K562 (cell line): ENCODE data around the gene PIK3R1.

ENCODE experiments used
- ZBTB49 ChIP-seq: sonication (generic); formaldehyde crosslinking; IDR thresholded peaks from 2 replicates; pipeline ENCODE4 v1.8.0; 2022; ENCODE audit warnings: missing genetic modification reagents, mild to moderate bottlenecking, borderline replicate concordance
- ZNF121 ChIP-seq: sonication (generic); formaldehyde crosslinking; conservative IDR thresholded peaks from 2 replicates; pipeline ENCODE4 v1.8.0; 2022; ENCODE audit warnings: missing genetic modification reagents
- TF ChIP-seq, protein P1 (sequence below): sonication (generic); formaldehyde crosslinking; IDR thresholded peaks from 2 replicates; pipeline ENCODE4 v1.8.1; 2022; ENCODE audit warnings: missing genetic modification reagents

DNA sequence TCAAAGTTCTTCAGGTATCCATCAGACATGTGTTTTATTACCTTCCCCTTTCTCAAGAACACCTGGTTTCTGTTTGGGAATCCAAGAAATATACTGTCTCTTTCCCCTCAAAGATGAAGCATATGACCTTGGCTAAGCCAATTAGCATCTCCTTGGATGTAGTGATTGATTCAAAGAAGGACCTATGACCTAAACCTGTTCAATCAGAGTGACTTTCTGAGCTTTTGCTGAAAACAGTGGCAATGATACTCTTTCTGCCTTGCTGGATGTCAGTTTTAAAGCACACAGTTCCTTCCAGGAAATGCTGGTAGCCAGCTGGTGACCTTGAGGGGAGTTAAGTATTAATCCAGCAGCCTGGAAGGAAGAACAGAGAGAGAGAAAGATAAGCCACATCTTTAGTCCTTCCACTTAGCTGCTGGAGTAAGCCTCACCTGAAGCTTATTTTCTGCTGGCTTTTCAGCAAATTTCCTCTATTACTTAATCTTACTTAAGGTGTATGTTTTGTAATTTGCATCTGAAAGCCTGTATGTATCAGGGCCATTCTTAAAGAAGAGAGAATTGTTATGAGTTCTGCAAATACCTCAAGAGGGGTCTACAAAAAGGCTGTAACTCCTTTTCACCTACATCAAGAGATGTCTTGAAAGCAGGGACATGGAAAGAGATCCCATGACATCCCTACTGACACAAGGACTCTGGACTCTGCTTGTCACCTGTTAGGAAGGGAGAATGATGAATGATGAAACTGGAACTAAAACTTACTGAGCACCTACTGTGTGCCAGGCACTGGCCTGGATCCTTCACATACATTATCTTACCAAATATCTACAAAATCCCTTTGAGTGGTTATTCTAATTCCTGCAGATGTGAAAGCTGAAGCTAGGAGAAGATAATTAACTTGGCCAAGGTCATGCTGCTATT is 35.2 kb upstream of the PIK3R1 start:
- no peak for TF ChIP-seq ZBTB49 (CRISPR knock-in tag)
- TF ChIP-seq ZNF121, result no peak
- TF ChIP-seq, protein P1, sequence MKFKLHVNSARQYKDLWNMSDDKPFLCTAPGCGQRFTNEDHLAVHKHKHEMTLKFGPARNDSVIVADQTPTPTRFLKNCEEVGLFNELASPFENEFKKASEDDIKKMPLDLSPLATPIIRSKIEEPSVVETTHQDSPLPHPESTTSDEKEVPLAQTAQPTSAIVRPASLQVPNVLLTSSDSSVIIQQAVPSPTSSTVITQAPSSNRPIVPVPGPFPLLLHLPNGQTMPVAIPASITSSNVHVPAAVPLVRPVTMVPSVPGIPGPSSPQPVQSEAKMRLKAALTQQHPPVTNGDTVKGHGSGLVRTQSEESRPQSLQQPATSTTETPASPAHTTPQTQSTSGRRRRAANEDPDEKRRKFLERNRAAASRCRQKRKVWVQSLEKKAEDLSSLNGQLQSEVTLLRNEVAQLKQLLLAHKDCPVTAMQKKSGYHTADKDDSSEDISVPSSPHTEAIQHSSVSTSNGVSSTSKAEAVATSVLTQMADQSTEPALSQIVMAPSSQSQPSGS (CRISPR knock-in tag), result no peak
